Measurements from ENCODE around the gene CMKLR1.

DNA sequence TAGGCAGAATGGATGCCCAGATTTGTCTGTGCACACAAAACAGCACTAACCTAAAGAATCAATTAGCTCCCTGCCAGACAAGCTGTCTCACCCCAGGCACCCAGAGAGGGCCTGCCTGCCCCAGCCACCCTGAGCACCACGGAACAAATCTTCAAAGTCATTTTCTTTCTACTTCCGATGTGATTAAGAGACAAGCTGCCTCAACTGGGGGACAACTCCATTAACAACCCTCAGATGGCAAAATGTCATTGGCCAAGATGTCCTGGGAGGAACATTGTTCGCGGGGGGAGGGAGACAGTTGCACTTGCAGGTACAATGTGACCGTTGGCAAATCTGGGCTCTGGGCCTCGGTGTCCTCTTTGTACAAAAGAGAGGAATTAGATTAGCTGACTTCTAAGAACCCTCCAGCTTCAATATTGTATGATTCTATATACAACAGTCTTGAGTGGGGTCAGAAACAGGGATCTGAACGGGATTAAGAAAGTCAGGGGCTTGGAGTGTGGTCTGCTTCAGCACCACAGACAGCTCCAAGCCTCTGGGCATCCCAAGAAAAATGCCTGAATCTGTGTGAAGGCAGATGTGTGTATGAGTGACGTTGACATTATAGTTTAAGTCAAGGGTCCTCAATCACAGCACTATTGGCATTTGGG, 42.8 kb upstream of the CMKLR1 start:
- no peak for TF ChIP-seq ZNF232 (CRISPR knock-in tag; IDR thresholded peaks at IDR 0.05)
- no peak for TF ChIP-seq SMAD4 (CRISPR knock-in tag; conservative IDR thresholded peaks at IDR 0.05)
- no peak for TF ChIP-seq POLR3G (IDR thresholded peaks at IDR 0.05; ENCODE audit: extremely low read depth, insufficient read length, insufficient replicate concordance)
- no peak for TF ChIP-seq HNRNPK (IDR thresholded peaks at IDR 0.05; ENCODE audit: low read depth, low read length, poor library complexity, severe bottlenecking)
- no peak for TF ChIP-seq GATAD2B (IDR thresholded peaks at IDR 0.05; ENCODE audit: borderline replicate concordance)
- TF ChIP-seq, protein P1, sequence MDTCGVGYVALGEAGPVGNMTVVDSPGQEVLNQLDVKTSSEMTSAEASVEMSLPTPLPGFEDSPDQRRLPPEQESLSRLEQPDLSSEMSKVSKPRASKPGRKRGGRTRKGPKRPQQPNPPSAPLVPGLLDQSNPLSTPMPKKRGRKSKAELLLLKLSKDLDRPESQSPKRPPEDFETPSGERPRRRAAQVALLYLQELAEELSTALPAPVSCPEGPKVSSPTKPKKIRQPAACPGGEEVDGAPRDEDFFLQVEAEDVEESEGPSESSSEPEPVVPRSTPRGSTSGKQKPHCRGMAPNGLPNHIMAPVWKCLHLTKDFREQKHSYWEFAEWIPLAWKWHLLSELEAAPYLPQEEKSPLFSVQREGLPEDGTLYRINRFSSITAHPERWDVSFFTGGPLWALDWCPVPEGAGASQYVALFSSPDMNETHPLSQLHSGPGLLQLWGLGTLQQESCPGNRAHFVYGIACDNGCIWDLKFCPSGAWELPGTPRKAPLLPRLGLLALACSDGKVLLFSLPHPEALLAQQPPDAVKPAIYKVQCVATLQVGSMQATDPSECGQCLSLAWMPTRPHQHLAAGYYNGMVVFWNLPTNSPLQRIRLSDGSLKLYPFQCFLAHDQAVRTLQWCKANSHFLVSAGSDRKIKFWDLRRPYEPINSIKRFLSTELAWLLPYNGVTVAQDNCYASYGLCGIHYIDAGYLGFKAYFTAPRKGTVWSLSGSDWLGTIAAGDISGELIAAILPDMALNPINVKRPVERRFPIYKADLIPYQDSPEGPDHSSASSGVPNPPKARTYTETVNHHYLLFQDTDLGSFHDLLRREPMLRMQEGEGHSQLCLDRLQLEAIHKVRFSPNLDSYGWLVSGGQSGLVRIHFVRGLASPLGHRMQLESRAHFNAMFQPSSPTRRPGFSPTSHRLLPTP (IDR thresholded peaks at IDR 0.05; ENCODE audit: borderline replicate concordance, extremely low read depth, insufficient read length), result no peak
- TF ChIP-seq RBM39 (optimal IDR thresholded peaks at IDR 0.05; ENCODE audit: low read depth, low read length), result no peak

Measured in K562 (cell line).